ENCODE data around the gene TNS2. TPM values are rescaled to one million over a fixed set of nuclear protein-coding genes. Genes with fewer than 3 reads are reported as not detected.

The TNS2 gene
- total and polyA plus RNA-seq, 10 of the 15 experiments (the other 5 are each of a cell fraction or from before 2014, with no cell fraction given), result 0.03 to 0.72 (median 0.16) TPM; not detected in 4

DNA sequence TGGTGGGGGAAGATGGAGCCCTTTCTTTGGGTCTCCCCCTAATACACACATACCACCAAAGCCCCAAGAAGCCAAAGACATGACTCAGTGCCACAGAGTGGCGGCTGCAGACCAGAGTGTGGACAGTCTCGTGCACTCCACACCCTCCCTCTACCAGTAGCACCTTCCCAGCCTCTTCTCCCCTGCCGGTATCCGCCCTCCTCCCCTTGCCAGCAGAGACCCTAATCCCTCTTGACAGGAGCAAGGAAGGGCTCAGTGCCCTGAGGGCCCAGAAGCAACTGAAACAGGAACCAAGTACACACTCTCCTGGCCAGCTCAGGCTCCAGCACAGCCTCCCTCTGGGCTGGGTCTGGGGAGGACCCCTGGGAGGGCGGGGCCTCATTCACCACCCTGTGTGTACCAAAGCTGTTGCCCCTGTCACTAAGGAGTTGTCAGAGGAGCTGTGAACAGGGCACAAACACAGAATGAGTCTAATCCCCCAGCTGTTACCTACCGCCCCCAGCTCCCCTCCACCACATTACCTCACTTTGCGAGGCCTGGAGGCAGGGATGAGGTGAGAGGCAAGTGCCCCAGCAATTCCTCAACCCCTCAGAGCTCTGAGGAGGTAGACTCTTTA lies 21.1 kb downstream of the TNS2 start:
- Histone ChIP-seq H3K27me3 (replicated peaks in 1 of 2; ENCODE audit: control insufficient read depth in 2 of 2, insufficient read depth in 2 of 2, low read length in 1 of 2) (no peaks in the 10 kb centered on the region), H3K4me3 (no peak overlapping the region), H2AFZ (ENCODE audit: control insufficient read depth, low read depth, low read length) (no peak overlapping the region), H3K9ac (ENCODE audit: control insufficient read depth, insufficient read depth, low read length) (no peak overlapping the region), H3K79me2 (ENCODE audit: control insufficient read depth, insufficient read depth, low read length) (no peaks in the 10 kb centered on the region), H3K9me3 (replicated peaks; ENCODE audit: control insufficient read depth, insufficient read depth, low read length) (no peaks in the 10 kb centered on the region), H3K27ac (ENCODE audit: control insufficient read depth, insufficient read depth) (no peak overlapping the region), H3K4me2 (ENCODE audit: control insufficient read depth, insufficient read depth) (no peak overlapping the region), H3K4me1 (ENCODE audit: control insufficient read depth, insufficient read depth, low read length) (no peaks in the 10 kb centered on the region), H3K36me3 (ENCODE audit: control insufficient read depth in 2 of 2, insufficient read depth in 2 of 2, low read length in 1 of 2) (peaks cover 4 to 8% of the 10 kb centered on the region in 2 experiments; a peak in 3 of 4 replicates), H4K20me1 (ENCODE audit: control insufficient read depth, insufficient read depth) (no peaks in the 10 kb centered on the region; the same call in 1 of the 2 replicates)
- in situ Hi-C loops (cut with MboI) (no loop called here), intact Hi-C loops (cut with micrococcal nuclease; ENCODE audit: unreplicated experiment) (no loop called here)
- DNase-seq (ENCODE audit: low read depth, low spot score) (no peak), FAIRE-seq (no peak), ATAC-seq (peak; percentile 53)
- ChIA-PET SMC1A (ENCODE audit: uncharacterized antibody, unreplicated experiment) (interaction anchor here (1.1 kb wide), 1 partner anchor 85 kb away, joined by 4 read pairs; no protein-coding TSS in a partner anchor), CTCF (interaction anchor here (0.7 to 12.1 kb wide), 3 partner anchors 17 to 250 kb away, joined by 3 to 355 read pairs (median 3); partner anchors contain the start of genes IGFBP6 and SOAT2), RAD21 (ENCODE audit: unreplicated experiment) (interaction anchor here (1.2 kb wide), 1 partner anchor 28 kb away, joined by 4 read pairs; no protein-coding TSS in a partner anchor), POLR2A (interaction anchor here (0.7 to 1.1 kb wide), 2 partner anchors 32 to 222 kb away, joined by 3 to 4 read pairs; partner anchors contain the start of gene SOAT2)
- BruUV-seq (replicated peaks), result no TSS peak
- 90% methylated on average over 7 of the region's 7 CpGs for WGBS (ENCODE audit: insufficient coverage, insufficient replicate concordance, low lambda C conversion rate, missing lambda C conversion rate)
- TF ChIP-seq ZSCAN29 (IDR thresholded peaks at IDR 0.05), result no peak
- TF ChIP-seq NFXL1 (IDR thresholded peaks at IDR 0.05; ENCODE audit: borderline replicate concordance), result no peak

DNA sequence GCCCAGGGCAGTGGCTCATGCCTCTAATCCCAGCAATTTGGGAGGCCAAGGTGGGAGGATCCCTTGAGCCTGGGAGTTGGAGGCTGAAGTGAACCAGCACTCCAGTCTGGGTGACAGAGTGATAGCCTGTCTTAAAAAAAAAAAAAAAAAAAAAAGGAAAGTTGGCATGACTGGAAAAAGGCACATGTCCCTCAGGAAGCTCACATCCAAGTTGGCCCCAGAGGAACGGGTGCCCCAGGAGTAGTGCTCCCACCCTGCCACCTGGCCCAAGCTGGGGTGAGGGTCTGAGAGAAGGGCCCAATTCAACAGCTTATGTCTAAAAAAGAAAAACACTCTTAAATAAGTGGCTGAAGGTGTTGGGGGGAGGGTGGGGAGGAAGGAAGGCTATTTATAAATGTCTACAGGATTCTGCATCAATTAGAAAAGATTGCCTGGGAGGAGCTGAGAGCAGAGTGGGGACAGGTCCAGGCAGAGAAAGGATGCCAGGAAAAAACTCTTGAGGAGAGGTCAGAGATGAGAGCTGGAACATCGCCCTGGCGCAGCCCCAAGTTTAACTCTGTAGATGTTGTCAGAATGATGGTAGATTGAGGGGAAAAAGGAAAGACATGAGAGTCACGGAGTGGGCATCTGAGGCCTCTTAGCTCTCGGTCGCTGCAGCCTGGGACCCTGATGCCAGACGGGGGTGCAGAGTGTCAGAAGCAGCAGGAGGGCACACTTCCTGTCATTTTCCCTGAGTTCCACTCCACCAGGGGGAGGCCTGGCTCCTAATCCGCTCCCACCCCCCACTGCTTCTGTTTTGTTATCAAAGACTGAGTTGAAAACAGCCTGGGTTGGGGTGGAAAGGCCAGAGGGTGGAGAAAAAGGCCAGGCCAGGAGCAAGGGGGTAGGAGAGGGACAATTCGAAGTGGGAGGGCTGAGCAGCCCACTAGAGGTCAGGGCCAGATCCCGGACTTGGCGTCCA lies 22.0 kb downstream of the TNS2 start:
- POLR2A ChIA-PET, result interaction anchor here (0.6 to 1.1 kb wide), 3 partner anchors 15 to 221 kb away, joined by 3 to 5 read pairs (median 4); partner anchors contain the start of gene SOAT2

More for the DNA sequence above, 22.0 kb downstream of the TNS2 start:
- intact Hi-C loops (cut with micrococcal nuclease; ENCODE audit: unreplicated experiment), result no loop called here
- no peaks in the 10 kb centered on the region for H3K4me1 ChIP-seq (ENCODE audit: control insufficient read depth, insufficient read depth, low read length)
- RAD21 ChIA-PET (ENCODE audit: unreplicated experiment), result interaction anchor here (1.2 kb wide), 1 partner anchor 27 kb away, joined by 4 read pairs; no protein-coding TSS in a partner anchor
- CTCF ChIA-PET, result interaction anchor here (0.7 to 12.1 kb wide), 4 partner anchors 10 to 249 kb away, joined by 3 to 355 read pairs (median 4); partner anchors contain the start of genes IGFBP6 and SOAT2
- WGBS (ENCODE audit: insufficient coverage, insufficient replicate concordance, low lambda C conversion rate, missing lambda C conversion rate), result 87% methylated on average over 11 of the region's 11 CpGs
- no TSS peak for BruUV-seq (replicated peaks)
- H3K36me3 ChIP-seq (ENCODE audit: control insufficient read depth in 2 of 2, insufficient read depth in 2 of 2, low read length in 1 of 2), result peaks cover 4 to 8% of the 10 kb centered on the region in 2 experiments; a peak in 3 of 4 replicates
- H3K9ac ChIP-seq (ENCODE audit: control insufficient read depth, insufficient read depth, low read length), result no peak overlapping the region
- no peaks in the 10 kb centered on the region for H3K27me3 ChIP-seq (replicated peaks in 1 of 2; ENCODE audit: control insufficient read depth in 2 of 2, insufficient read depth in 2 of 2, low read length in 1 of 2)
- in situ Hi-C loops (cut with MboI), result no loop called here
- H4K20me1 ChIP-seq (ENCODE audit: control insufficient read depth, insufficient read depth), result no peaks in the 10 kb centered on the region; the same call in 1 of the 2 replicates
- H3K4me3 ChIP-seq, result no peak overlapping the region
- no peaks in the 10 kb centered on the region for H3K79me2 ChIP-seq (ENCODE audit: control insufficient read depth, insufficient read depth, low read length)
- no peak overlapping the region for H3K4me2 ChIP-seq (ENCODE audit: control insufficient read depth, insufficient read depth)
- no peak overlapping the region for H2AFZ ChIP-seq (ENCODE audit: control insufficient read depth, low read depth, low read length)
- no peak for TF ChIP-seq PML (IDR thresholded peaks at IDR 0.05; ENCODE audit: low read length)
- TF ChIP-seq EZH2 (IDR thresholded peaks at IDR 0.05; ENCODE audit: borderline replicate concordance, control insufficient read depth, low read depth, low read length), result no peak
- TF ChIP-seq, protein P1, sequence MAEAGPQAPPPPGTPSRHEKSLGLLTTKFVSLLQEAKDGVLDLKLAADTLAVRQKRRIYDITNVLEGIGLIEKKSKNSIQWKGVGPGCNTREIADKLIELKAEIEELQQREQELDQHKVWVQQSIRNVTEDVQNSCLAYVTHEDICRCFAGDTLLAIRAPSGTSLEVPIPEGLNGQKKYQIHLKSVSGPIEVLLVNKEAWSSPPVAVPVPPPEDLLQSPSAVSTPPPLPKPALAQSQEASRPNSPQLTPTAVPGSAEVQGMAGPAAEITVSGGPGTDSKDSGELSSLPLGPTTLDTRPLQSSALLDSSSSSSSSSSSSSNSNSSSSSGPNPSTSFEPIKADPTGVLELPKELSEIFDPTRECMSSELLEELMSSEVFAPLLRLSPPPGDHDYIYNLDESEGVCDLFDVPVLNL (IDR thresholded peaks at IDR 0.05; ENCODE audit: low read depth, low read length), result no peak
- TF ChIP-seq IRF4 (IDR thresholded peaks at IDR 0.05; ENCODE audit: low read depth, low read length), result no peak
- H3K27ac ChIP-seq (ENCODE audit: control insufficient read depth, insufficient read depth), result no peak overlapping the region
- no peak for ATAC-seq
- SMC1A ChIA-PET (ENCODE audit: uncharacterized antibody, unreplicated experiment), result interaction anchor here (0.6 to 1.6 kb wide), 6 partner anchors 9 to 84 kb away, joined by 3 to 6 read pairs (median 4); partner anchors contain the start of gene SOAT2
- FAIRE-seq, result no peak
- H3K9me3 ChIP-seq (replicated peaks; ENCODE audit: control insufficient read depth, insufficient read depth, low read length), result no peaks in the 10 kb centered on the region
- no peak for DNase-seq (ENCODE audit: low read depth, low spot score)

Data from GM12878 (cell line).